Measurements from ENCODE around the gene SRSF4.

The SRSF4 gene

GRCh38 chr1:29099286-29099685 is 82.4 kb downstream of the SRSF4 start:
- Histone ChIP-seq H3K4me3 (no peak overlapping the region), H3K4me1 (peaks cover 4% of the 10 kb centered on the region; the same call in 1 of the 2 replicates), H3K9me3 (no peaks in the 10 kb centered on the region), H3K27me3 (ENCODE audit: low read depth) (no peaks in the 10 kb centered on the region), H3K36me3 (replicated peaks) (peaks cover 8% of the 10 kb centered on the region)
- no peak for DNase-seq (ENCODE audit: low spot score in 2 of 2)
- in situ Hi-C loops (cut with MboI; ENCODE audit: low sequenced_read_pairs) = no loop called here

Measured in HAP-1 (cell line).